GM19035 (cell line): ENCODE measurements around the gene SEC24B.
A peak's percentile ranks its signal among the peaks of the same experiment; 100 is the strongest.
"Not testable (repeated sequence)": the region's sequence is repeated elsewhere in the genome, so short reads cannot be mapped to it uniquely, and the experiment has no call there.

ENCODE experiments used
- ATAC-seq: cut with Tn5 transposase; IDR thresholded peaks from one replicate; pipeline ENCODE4 v1.9.1; 2021; ENCODE audit not compliant: unreplicated experiment

The SEC24B gene

GRCh38 chr4:109497511-109497910 lies 63.9 kb downstream of the SEC24B start:
- ATAC-seq, result no peak

GRCh38 chr4:109499513-109499912 lies 65.9 kb downstream of the SEC24B start:
- ATAC-seq, result no peak

GRCh38 chr4:109506890-109507289 lies 73.3 kb downstream of the SEC24B start:
- no peak for ATAC-seq

GRCh38 chr4:109510687-109511086 lies 77.1 kb downstream of the SEC24B start:
- no peak for ATAC-seq

GRCh38 chr4:109511414-109511813 lies 77.8 kb downstream of the SEC24B start:
- ATAC-seq, result no peak

- not testable (repeated sequence) for ATAC-seq
Measured at GRCh38 chr4:109513368-109513767, 79.8 kb downstream of the SEC24B start.

- no peak for ATAC-seq
Measured at GRCh38 chr4:109532182-109532581, 98.6 kb downstream of the SEC24B start.

GRCh38 chr4:109545401-109545800 lies 111.8 kb downstream of the SEC24B start:
- ATAC-seq, result no peak

GRCh38 chr4:109547394-109547793 lies 113.8 kb downstream of the SEC24B start:
- no peak for ATAC-seq

GRCh38 chr4:109548655-109549054 lies 115.0 kb downstream of the SEC24B start:
- ATAC-seq, result no peak

- ATAC-seq, result no peak
Measured at GRCh38 chr4:109552237-109552636, 118.6 kb downstream of the SEC24B start.

GRCh38 chr4:109553130-109553529 lies 119.5 kb downstream of the SEC24B start:
- ATAC-seq, result no peak

- ATAC-seq, result no peak
Measured at GRCh38 chr4:109554971-109555370, 121.4 kb downstream of the SEC24B start.

- ATAC-seq, result no peak
Measured at GRCh38 chr4:109557433-109557832, 123.8 kb downstream of the SEC24B start.

GRCh38 chr4:109558095-109558494 lies 124.5 kb downstream of the SEC24B start:
- ATAC-seq, result not testable (repeated sequence)

- ATAC-seq, result peak; percentile 24
Measured at GRCh38 chr4:109559625-109559982, 126.0 kb downstream of the SEC24B start.

- peak; percentile 90 for ATAC-seq
Measured at GRCh38 chr4:109559983-109560686, 126.5 kb downstream of the SEC24B start, which contains the start of gene MCUB. TSS of gene MCUB (plus strand) at chr4:109560246. CDS start at chr4:109560338, 92 bp downstream.

- peak; percentile 60 for ATAC-seq
Measured at GRCh38 chr4:109560687-109561461, 127.3 kb downstream of the SEC24B start.

- no peak for ATAC-seq
Measured at GRCh38 chr4:109562457-109563239, 129.0 kb downstream of the SEC24B start.

- ATAC-seq, result no peak
Measured at GRCh38 chr4:109571494-109571893, 137.9 kb downstream of the SEC24B start.

- ATAC-seq, result no peak
Measured at GRCh38 chr4:109572154-109572553, 138.5 kb downstream of the SEC24B start.
